HG03139 (cell line): ENCODE results near the gene BTBD10.

Experiments
- ATAC-seq: cut with Tn5 transposase; IDR thresholded peaks from one replicate; pipeline ENCODE4 v1.9.1; 2021; ENCODE audit not compliant: unreplicated experiment

The BTBD10 gene

GRCh38 chr11:13376402-13376801 is 86.6 kb downstream of the BTBD10 start:
- ATAC-seq: no peak

- no peak for ATAC-seq
Observed at GRCh38 chr11:13375798-13376197, 87.2 kb downstream of the BTBD10 start.

DNA sequence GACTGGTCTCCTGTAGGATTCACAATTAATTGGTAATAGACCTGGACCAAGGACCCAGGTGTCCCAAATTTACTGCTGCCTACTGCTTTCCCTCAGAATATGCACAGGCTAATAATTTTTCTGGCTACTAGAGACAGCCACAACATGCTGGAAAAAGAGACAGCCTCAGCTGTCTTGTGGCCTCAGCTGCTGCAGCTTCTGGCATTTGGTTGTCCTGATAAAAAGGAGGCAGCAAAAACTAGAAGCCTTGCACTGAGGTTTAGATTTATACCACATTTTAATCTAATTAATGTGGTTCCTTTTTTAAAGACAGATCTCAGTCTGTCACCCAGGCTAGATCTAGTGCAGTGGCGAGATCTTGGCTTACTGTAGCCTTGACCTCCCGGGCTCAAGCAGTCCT is 89.8 kb downstream of the BTBD10 start:
- ATAC-seq: no peak

DNA sequence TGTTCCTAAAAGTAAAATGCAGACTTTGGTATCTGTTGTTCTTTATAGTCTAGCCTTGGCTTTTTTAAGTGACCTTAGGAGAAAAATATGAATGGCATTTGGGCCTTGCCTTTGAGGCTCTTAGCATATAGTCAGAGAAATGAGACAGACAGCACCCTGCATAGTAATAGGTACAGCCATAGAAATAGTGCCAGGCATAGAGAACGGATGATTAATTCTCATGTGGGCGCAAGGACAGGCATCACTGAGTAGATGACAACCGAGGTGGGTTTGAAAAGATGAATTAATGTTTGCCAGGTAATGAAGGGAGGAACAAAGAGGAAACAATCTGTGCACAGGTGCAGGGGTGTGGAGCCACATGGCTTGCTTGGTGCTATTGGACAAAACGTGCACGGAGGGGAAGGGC is 95.0 kb downstream of the BTBD10 start:
- ATAC-seq: no peak

- ATAC-seq: no peak
Observed at GRCh38 chr11:13367115-13367514, 95.9 kb downstream of the BTBD10 start.

- no peak for ATAC-seq
Observed at GRCh38 chr11:13366266-13367026, 96.6 kb downstream of the BTBD10 start.

GRCh38 chr11:13364388-13364787 is 98.6 kb downstream of the BTBD10 start:
- ATAC-seq: no peak

DNA sequence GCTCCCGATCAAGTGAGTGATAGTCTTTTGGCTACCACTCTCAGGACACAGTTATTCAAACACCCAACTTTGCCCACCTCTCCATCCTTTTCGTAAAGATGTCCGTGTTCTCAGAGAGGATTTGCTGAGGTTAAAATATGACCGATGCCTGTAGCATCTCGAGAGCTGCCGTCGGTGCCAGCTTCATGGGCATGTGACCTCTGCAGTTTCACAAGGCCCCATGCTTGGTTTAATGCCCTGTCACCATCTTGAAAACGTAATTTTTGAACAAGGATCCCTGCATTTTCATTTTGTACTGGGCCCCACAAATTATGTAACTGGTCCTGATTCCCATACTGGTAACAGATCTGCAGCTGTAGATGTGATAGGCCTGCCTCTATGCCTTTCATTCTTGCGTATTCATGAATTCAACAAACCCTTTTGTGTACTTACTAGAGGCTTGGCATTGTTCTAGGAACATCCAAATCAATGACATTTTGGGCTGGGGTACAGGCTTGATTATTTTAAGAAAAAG is 100.4 kb downstream of the BTBD10 start:
- no peak for ATAC-seq

DNA sequence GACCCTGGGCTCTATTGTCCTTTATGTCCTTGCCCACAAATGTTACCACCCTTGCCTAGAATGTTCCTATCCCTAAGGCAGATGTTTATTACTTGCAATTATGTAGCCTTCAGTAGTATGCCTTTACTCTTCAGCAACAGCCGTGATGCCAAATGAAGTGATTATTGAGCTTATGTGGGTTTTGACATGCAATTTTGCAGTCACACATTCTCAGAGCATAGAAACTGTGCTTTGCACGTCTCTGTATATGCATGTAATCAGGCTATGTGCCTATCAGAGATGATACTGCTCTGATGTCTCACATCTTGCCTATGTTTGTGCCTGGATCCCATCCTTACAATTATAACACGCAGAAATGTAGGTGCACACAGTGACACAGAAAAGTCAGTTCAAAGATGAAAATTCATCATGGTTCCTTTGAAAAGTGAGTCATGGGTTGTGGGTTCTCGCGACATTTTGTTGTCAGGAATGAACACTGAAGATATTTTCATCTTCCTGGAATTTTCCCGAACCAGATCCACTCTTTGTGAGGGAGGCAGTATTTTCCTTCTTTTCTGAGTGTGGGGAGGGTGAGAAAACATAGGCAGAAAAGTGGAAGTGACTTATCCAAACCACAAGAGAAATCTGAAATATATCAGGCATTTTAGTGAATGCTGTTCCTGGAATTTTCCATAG is 104.3 kb downstream of the BTBD10 start:
- ATAC-seq: no peak

- ATAC-seq: no peak
Observed at GRCh38 chr11:13357232-13357631, 105.8 kb downstream of the BTBD10 start.

DNA sequence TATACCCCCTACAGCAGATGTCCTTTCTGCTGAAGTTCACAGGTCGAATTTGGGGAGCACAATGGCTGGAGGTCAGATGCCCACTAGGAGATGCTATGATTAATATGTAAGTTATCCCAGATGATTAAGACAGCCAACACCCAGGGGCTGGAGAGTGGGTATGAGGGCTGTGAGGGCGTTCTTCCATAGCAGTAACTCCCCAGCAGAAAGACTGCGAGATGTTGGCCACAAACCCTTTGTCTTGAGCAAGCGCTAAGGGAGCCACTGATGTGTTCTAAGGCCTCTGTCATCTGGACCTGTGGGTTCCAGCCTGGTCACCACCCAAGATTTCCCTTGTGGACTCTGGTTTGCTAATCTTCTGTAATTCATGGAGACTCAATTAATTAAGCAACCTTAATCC is 107.8 kb downstream of the BTBD10 start:
- no peak for ATAC-seq

- no peak for ATAC-seq
Observed at GRCh38 chr11:13354335-13354734, 108.7 kb downstream of the BTBD10 start.

DNA sequence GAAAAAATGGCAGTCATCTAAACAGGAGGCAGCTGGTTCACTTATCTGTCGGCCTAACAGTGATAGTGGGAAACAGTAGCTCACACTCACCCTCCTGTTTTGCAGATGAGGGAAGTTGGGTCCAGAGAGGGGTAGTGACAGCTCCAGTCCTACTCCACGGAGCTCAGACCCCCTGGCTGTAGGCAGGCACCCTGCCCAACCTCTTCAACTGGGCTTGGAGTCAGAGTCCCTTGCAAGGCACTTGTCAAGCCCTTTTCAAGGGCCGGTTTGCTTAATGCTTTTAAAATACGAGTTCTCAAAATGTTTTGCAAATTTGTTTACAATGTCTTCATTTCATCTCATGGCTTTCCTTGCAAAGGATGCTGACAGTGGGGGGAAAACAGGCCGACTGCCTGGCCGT is 110.3 kb downstream of the BTBD10 start:
- ATAC-seq: no peak

GRCh38 chr11:13349581-13349980 is 113.4 kb downstream of the BTBD10 start:
- no peak for ATAC-seq

DNA sequence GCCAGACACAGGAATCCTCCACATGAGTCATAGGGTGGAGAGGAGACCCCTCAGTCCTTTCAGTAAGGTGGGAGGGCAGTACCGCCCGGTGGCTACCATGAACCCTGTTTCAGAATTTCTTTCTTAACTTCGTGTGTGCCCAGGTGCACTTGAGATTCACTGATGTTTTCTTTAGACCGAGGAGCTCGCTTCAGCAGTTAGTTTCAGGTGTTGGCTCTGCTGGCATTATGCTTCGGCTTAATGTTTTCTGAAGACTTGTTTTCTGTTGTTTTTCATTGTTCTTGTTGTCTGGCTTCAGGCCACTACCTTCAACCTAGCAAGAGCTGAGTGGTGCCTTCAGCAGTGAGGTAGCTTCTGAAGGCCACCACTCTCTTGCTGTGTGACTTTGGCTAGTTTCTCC is 114.0 kb downstream of the BTBD10 start:
- no peak for ATAC-seq

DNA sequence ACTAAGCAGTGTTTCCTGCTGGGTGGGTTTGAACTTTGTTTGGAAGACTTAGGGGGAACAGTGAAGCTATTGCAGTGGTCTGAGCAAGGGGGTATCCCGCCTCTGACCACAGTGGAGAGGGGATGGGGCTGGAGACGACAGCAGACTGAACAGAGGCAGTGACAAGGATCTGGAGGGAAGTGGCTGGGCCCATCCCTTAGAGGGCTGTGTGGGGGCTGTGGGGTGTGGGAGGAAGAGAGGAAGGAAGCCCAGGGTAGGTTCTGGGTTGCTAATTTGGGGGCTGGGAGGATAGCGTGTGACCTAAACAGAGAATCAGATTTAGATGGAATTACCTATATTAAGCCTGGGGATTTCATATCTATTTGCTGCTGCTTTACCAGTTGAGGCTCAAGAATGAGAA is 114.7 kb downstream of the BTBD10 start:
- no peak for ATAC-seq

- no peak for ATAC-seq
Observed at GRCh38 chr11:13347901-13348300, 115.1 kb downstream of the BTBD10 start.

- ATAC-seq: no peak
Observed at GRCh38 chr11:13346470-13346869, 116.6 kb downstream of the BTBD10 start.

GRCh38 chr11:13344818-13345217 is 118.2 kb downstream of the BTBD10 start:
- ATAC-seq: no peak

- peak; percentile 55 for ATAC-seq
Observed at GRCh38 chr11:13343931-13344717, 118.9 kb downstream of the BTBD10 start.

GRCh38 chr11:13343067-13343466 is 120.0 kb downstream of the BTBD10 start:
- no peak for ATAC-seq

DNA sequence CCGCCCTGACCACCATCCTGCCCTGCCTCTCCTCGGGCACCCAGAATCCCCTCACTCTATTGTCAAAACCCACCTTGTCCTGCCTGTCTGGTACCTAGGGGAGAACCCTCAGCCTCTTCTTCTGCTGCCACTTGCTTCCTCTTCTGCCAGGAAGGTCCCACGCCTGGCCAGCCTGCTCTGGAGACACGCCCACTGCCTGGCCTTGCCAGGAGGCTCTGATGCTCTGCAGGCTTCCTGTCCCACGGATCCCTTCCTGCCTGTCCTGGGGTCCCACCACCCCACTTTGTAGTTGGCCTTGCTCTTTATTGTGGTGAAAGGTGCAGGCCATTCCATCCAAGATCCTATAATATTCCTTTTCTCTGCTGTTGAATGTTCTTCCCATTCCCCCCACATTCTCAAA is 122.0 kb downstream of the BTBD10 start:
- no peak for ATAC-seq
